H7 (cell line): Measurements from ENCODE around the gene GTPBP1. TPM values are rescaled to one million over a fixed set of nuclear protein-coding genes. Genes with fewer than 3 reads are reported as not detected.

ENCODE experiments used
- DNase-seq: peaks from one replicate; pipeline ENCODE4 v3.0.0; 2012
- H3K27me3 ChIP-seq: 2 replicates; pipeline ENCODE4 v1.6.0; 2011; ENCODE audit warnings: mild to moderate bottlenecking, low read length; ENCODE audit not compliant: control insufficient read depth, insufficient read depth
- H3K36me3 ChIP-seq: replicated peaks from 2 replicates; pipeline ENCODE4 v1.5.1; 2011; ENCODE audit warnings: low read length; ENCODE audit not compliant: control insufficient read depth, insufficient read depth
- H3K4me3 ChIP-seq: 2 replicates; pipeline ENCODE4 v1.5.1; 2011; ENCODE audit warnings: low read depth, mild to moderate bottlenecking, control low read depth, low read length, moderate library complexity; ENCODE audit not compliant: insufficient read depth
- total RNA-seq: library from RNA; depleted of rRNA; stranded (reverse); fragments of >200 nt; shearing (Covaris generic); gene quantifications from 2 replicates; pipeline ENCODE4 v1.2.3, GENCODE V29; 2014

GTPBP1 gene
- total RNA-seq, 1 experiment from 2014 or later = 71.4 TPM

- Histone ChIP-seq H3K4me3 (no peak overlapping the region), H3K36me3 (0 out of 2 replicates have a peak, but pooled peaks cover 2% of the 10 kb centered on the region), H3K27me3 (no peaks in the 10 kb centered on the region; the same call in none of the 2 replicates)
- DNase-seq = no peak
Observed at GRCh38 chr22:38751066-38751421, 45.3 kb downstream of the GTPBP1 start.

- H3K27me3 ChIP-seq = no peaks in the 10 kb centered on the region; the same call in none of the 2 replicates
- DNase-seq = no peak
- 0 out of 2 replicates have a peak, but pooled peaks cover 2% of the 10 kb centered on the region for H3K36me3 ChIP-seq
- no peak overlapping the region for H3K4me3 ChIP-seq
Observed at GRCh38 chr22:38751422-38752346, 45.9 kb downstream of the GTPBP1 start.

GRCh38 chr22:38753948-38754750 lies 48.4 kb downstream of the GTPBP1 start:
- H3K36me3 ChIP-seq = 0 out of 2 replicates have a peak, but pooled peaks cover 2% of the 10 kb centered on the region

GRCh38 chr22:38754751-38755154 lies 49.0 kb downstream of the GTPBP1 start:
- Histone ChIP-seq H3K4me3 (peak overlapping the region; percentile 84), H3K27me3 (peaks cover 2% of the 10 kb centered on the region), H3K36me3 (no peaks in the 10 kb centered on the region)
- peak; percentile 76 for DNase-seq

More at GRCh38 chr22:38753948-38754750, 48.4 kb downstream of the GTPBP1 start:
- DNase-seq = peak; percentile 89
- peaks cover 2% of the 10 kb centered on the region for H3K27me3 ChIP-seq
- peak overlapping the region; percentile 84 for H3K4me3 ChIP-seq

- Histone ChIP-seq H3K36me3 (no peaks in the 10 kb centered on the region), H3K4me3 (peak overlapping the region; percentile 84), H3K27me3 (peaks cover 2% of the 10 kb centered on the region)
- DNase-seq = peak; percentile 93
Observed at GRCh38 chr22:38755155-38755910, 49.6 kb downstream of the GTPBP1 start.

- Histone ChIP-seq H3K36me3 (no peaks in the 10 kb centered on the region), H3K27me3 (peaks cover 2% of the 10 kb centered on the region), H3K4me3 (peak within 1 kb of the TSS; percentile 84)
- peak; percentile 99 for DNase-seq
Observed at GRCh38 chr22:38755911-38756532, 50.3 kb downstream of the GTPBP1 start, which contains the start of gene SUN2. TSS of gene SUN2 (minus strand) at chr22:38755998. CDS start at chr22:38752628, 3,370 bp downstream.

GRCh38 chr22:38756711-38757463 lies 51.1 kb downstream of the GTPBP1 start:
- Histone ChIP-seq H3K27me3 (peaks cover 2% of the 10 kb centered on the region), H3K4me3 (peak overlapping the region; percentile 84; the same call in 1 of the 2 replicates), H3K36me3 (no peaks in the 10 kb centered on the region)
- DNase-seq = no peak

GRCh38 chr22:38757464-38757757 lies 51.7 kb downstream of the GTPBP1 start:
- Histone ChIP-seq H3K36me3 (no peaks in the 10 kb centered on the region), H3K27me3 (peaks cover 2% of the 10 kb centered on the region), H3K4me3 (no peak overlapping the region)
- DNase-seq = no peak

- no peak for DNase-seq
- H3K4me3 ChIP-seq = no peak overlapping the region
- no peaks in the 10 kb centered on the region for H3K36me3 ChIP-seq
- peaks cover 2% of the 10 kb centered on the region for H3K27me3 ChIP-seq
Observed at GRCh38 chr22:38758276-38758945, 52.7 kb downstream of the GTPBP1 start.

GRCh38 chr22:38759005-38759404 lies 53.3 kb downstream of the GTPBP1 start:
- H3K27me3 ChIP-seq = peaks cover 2% of the 10 kb centered on the region; the same call in 1 of the 2 replicates
- H3K36me3 ChIP-seq = no peaks in the 10 kb centered on the region
- DNase-seq = no peak
- H3K4me3 ChIP-seq = no peak overlapping the region

- Histone ChIP-seq H3K27me3 (peaks cover 2% of the 10 kb centered on the region; the same call in 1 of the 2 replicates), H3K4me3 (no peak overlapping the region), H3K36me3 (no peaks in the 10 kb centered on the region)
- DNase-seq = no peak
Observed at GRCh38 chr22:38760477-38761201, 54.9 kb downstream of the GTPBP1 start.
